Measurements from ENCODE around the gene PRR36.

Gene PRR36

DNA sequence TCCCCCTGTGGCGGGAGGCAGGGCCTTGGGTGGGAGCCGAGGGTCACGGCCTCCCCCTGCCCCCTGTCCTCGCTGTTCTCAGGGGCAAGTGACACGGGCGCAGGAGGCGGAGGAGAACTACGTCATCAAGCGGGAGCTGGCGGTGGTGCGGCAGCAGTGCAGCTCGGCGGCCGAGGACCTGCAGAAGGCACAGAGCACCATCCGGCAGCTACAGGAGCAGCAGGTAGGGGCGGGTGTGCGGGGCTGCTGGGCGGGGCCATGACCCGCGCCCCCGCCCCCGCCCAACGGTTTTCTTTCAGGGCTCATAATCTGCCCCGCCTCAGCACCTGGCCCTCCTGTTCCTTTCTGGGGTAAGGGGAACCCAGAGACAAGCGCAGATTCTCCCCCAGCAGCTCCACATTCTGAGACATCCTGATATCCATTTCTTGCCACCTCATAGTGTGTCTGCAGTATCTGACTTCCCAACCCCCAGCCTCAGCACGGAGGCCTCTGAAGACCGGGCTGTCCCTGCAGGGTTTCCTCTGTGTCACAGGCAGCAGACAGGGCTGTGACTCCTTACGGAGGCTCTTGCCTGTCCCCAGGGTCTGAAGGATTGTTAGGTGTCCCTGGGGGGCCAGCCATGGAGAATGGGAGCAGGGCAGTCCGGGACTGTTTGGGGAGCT, 15.9 kb downstream of the PRR36 start:
- DNase-seq, result no peak

DNA sequence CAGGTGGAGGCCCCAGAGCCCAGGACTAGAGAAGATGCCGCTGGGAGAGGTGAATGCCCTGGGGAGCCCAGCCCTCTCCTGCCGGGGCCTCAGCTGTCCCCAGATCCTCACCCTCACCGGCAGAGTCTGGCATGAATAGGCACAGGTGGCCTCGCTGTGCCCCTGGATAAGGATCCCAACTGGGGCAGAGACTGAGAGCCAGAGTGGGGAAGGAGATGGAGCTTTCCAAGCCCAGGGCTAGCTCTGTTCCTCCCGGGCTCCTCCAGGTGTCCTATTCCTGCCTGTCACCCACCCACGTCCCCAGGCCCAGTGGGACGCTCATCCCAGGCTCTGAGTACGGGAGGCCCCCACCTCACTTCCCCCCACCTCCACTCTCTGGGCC, 16.5 kb downstream of the PRR36 start:
- no peak for DNase-seq

DNA sequence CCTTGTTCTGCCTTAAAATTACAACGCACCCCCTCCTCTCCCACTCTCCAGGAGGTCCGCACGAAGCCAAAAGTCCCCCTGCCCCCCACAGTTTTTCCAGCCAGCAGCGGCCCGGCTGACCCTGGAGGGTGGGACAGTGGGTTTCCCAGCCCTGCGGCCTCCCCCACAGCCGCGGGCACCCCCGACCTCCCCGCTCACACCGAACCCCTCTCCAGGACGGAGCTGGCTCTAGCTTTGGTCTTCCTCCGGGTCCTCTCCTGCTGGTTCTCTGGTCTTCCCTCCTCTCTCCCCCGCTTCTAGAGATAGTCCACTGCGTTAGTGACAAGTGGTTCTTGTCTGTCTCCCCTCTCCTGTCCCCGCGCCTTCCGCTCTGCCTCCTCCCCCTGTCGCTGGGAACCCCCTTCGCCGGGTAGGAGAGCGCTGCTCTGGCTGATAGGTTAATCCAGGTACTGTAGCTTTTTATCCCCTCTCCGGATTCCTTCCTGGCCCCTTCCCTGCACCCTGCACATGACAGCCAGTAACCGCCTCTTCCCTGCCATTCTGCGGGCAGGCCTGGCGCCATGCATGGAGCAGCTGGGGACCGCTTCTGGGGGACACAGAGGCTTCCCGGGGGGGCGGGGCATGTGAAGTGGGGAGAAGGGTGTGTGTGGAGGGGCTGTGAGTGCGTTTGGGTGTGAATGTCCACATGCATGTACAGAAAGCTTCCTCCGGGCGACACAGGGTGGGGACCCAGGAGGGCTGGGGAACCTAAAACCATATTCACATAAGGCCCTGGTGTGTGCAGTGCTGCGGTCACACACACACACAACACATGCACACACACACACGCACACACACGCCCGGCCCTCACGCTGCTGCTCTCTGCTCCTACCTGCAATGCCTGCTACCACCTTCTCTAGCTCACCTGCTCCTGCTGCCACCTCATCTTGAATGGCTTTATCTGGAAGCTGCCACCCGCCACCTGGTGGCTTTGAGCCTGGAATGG, 17.2 kb downstream of the PRR36 start:
- DNase-seq, result no peak

DNA sequence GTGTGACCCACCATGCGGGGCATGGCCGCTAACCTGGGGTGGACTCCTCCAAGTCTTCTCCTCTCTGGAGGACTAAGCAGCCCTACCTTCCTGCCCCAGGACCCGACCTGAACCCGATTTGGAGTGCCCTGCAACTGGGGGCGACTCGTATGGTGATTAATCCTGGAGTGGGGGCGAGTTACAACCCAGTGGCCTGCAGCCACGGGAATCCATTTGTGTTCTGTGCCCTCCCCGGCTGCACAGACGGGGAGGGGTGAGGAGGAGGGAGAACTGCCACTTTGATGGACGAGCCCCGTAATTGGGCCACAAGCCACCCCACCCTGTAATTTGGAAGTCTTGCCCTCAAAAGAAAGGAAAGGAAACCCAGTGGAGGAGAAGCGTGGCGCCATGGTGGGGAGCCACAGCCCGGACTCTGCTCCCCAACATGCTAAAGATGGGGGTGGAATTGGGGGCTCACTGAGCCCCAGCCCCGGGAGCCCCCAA, 18.0 kb downstream of the PRR36 start:
- no peak for DNase-seq

DNA sequence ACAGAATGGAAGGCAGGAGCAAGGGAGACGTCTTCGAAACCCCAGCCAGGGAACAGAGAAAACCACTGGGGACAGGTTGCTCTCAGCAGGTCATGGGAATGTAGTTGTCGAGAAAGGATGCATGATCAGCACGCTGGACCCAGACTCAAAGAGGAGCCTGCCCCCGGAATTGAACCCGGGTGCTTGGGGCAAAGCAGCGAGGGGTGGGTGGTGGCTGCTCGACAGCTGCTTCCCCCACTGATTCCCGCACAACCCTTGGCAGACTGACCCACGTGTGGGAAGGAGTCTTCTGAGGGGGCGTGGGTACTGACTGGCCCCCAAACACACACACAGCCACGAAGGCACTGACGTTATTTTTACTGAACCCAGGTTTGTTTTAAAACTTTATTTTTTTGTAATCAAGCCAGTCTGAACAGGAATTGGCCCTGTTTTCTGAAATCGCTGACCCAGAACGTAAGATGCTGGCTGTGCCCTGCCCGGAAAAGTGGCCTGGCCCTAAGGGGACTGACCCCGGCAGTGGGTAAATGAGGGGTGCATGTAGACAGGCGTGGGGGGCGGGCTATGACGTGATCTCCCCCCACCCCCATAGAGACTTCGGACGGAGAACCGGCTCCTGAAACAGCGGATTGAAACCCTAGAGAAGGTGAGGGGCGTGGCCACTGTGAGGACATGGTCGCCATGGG, 18.6 kb downstream of the PRR36 start:
- no peak for DNase-seq

DNA sequence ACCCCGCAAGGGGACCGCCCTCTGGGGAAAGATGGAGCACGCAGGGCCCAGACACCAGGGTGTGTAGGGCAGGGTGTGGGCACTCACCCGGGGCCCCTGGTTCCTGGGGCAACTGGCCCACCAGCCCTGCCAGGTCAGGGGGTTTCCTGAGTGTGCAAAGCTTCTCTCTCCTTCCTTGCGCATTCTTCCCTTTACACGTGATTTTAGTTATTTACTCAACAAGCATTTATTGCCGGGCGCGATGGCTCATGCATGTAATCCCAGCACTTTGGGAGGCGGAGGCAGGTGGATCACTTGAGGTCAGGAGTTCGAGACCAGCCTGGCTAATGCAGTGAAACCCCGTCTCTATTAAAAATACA, 20.4 kb downstream of the PRR36 start:
- DNase-seq, result no peak

DNA sequence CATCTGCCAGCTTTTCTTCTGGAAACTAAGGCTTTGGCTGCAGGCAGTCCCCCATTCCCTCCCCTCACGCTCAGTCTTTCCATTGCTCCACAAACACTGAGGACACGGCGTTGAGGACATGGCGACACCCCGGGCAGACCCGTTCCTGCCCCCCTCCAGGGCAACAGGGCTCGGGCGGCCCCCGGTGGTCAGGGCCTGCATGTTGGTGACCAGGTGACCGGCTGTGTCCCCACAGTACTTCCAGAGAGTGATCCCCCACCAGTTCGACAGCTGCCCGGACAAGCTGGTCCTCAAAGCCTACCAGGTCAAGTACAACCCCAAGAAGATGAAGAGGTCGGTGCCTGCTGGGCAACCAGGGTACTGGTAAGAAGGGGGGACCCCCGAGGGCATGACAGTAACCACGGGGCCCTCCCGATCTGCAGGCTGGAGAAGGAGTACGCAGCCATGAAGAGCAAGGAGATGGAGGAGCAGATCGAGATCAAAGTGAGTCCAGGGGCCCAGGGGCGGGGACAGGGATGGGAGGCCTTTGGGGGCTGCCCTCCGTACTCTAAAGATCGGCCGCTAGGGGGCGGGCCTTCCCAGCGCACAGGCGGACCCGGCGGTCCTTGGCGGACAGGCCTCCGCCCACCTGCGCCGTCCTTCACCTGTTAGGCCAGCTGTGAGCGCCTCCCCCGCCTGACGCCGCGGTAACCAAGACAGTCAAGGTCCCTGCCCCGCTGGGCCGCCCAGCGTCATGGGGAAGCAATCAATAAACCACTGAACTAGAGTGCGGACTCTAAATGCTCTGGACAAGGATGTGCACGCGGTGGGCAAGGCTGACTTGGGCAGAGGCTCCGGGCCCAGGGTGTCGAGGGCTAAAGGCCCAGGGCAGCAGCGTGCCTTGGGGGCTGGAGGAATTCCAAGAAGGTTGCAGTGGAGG, 21.1 kb downstream of the PRR36 start:
- peak; percentile 9 to 23 for DNase-seq

DNA sequence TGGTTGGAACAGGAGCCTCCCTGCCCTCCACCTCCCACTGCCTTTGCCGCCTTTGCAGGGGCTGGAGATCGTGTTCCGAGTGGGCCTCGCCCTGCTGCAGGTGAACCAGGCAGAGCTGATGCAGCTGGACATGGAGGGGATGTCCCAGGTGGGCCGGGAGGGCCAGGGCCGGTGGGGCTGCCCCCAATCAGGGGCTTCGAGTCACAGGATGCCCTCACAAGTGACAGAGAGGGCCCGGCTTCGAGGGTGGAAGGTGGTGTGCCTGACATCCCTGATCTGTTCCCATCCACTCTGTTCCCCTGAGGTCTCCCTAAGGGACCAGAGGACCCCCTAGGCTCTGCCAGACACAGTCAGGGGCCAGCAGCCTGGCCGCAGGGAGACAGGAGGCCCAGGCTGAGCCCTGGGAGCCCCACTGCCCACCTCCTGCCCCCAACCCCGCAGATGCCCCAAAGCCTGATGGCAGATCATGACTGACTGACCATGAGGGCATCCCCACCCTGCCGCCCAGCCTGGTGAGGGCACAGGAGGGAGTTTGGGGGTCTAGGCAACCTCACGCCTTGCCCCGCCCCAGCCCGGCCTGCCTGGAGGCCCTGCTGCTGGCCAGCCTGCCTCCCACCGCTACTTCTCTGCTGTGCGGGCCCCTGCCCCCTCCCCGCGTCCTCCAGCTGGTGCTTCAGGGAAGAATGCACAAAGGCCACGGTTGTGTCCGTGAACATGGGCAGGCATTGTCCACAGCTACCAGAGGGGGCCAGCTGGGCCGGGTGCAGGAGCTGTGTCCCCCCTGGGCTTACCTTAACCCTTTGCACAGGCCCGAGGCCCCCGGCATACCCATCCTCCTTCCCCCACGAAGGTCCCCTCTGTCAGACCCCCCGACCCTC, 22.3 kb downstream of the PRR36 start:
- no peak for DNase-seq

DNA sequence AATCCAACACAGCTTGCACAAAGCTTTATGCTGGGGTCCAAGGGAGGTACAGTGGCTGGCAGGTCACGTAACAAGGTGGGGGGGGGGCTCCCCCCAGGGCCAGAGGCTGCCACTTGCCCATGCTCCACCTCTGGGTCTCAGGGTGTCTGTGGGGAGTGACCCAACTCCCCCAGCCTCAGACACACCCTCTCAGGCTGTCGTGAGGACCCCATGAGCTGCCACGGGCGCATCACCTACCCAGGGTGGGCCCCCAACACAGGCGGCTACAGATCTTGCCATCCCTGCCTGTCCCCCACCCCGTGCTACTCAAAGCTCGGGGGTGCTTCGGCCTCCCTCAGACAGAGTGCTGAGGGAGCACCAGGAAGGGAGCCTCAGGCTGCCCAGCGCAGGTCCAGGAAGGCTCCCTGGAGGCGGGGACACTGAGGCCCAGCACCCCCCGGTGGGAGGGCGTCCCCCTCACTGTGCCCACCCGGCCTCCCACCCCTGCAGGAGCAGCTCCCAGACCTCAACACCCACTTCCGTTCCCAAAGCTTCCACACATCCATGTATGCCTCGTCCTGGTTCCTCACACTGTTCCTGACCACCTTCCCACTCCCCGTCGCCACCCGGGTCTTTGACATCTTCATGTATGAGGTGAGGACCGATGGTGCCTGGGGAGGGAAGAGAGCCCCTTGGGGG, 23.1 kb downstream of the PRR36 start:
- no peak for DNase-seq

DNA sequence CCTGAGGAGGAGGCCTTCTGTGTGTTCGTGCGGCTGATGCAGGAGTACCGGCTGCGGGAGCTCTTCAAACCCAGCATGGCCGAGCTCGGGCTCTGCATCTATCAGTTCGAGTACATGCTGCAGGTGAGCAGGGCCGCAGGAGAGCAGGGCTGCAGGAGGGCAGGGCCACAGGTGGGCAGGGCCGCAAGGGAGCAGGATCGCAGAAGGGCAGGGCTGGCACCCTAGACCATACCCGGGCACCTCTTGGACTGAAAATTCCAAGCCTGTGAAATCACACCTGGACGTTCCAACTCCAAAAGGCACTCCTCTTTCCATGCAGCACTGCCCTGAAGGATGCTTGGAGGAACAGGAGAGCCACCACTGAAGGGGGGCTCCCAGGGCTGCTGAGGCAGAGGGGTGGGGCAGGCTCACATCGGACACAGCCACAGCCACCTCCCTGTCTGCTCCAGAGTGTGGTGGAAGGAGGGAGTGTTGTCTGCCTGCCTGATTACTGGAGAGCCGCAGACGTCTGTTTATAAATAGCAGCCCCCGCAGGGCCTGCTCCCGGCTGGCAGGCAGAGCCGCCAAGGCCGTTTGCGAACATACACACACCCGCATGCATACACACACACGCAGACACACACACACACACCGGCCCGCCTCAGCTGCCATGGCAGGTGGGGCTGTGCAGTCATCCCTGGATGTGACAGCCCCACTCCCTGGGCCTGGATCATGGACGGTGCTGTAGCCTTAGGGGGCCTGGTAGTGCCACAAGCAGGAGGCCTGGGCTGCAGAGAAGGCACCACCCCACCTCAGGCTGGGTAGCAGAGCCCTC, 24.0 kb downstream of the PRR36 start:
- no peak for DNase-seq

DNA sequence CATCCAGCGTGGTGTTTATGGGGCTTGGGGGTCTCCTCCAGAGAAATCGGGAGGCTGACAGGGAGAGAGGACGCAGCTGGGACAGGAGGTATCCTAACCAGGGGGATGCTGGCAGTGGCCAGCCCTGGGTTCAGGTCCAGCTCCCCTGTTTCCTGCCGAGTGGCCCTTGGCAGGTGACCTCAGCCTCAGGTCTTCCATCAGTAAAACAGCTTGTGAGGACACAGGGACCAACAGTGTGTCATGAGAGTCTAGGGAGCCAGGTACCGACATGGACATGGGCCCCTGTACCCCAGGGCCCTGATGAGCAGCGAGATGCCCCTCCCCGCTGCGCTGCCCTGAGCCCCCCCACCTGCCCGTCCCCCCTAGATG, 24.6 kb downstream of the PRR36 start:
- no peak for DNase-seq

DNA sequence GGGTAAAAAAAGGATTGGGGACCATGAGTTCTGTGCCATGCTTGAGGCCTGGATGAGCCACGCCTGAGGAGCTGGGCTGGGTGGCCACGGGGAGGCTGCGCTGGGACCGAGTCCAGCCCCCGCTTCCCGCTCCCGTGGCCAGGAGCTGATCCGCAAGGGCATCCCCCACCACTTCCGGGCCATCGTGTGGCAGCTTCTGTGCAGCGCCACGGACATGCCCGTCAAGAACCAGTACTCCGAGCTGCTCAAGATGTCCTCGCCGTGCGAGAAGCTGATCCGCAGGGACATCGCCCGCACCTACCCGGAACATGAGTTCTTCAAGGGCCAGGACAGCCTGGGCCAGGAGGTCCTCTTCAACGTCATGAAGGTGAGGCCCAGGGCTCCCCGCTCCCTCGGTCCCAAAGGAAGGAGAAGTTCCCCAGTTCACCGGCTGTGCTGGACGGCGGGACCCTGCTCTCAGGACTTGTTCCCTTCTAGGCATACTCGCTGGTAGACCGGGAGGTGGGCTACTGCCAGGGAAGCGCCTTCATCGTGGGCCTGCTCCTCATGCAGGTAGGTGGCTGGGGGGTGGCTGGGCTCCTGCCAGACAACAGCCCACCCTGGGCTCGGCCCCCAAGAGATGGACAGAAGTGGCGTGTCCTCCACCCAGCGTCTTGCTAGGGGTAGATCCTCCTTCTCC, 25.3 kb downstream of the PRR36 start:
- no peak for DNase-seq

DNA sequence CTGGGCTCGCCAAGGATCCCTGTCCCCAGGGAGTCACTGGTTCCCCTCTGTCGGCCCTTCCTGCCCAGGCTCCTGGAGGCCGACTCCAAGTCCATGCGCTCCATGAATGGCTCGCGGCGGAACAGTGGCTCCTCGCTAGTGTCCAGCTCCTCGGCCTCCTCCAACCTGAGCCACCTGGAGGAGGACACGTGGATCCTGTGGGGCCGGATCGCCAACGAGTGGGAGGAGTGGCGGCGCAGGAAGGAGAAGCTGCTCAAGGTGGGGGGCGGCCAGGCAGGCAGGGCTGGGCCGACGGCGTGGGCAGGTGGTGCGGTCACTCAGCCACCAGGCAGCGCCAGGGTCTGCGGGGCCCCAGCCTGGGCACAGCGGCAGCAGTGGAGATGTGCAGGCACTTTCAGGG, 26.5 kb downstream of the PRR36 start:
- DNase-seq, result no peak

DNA sequence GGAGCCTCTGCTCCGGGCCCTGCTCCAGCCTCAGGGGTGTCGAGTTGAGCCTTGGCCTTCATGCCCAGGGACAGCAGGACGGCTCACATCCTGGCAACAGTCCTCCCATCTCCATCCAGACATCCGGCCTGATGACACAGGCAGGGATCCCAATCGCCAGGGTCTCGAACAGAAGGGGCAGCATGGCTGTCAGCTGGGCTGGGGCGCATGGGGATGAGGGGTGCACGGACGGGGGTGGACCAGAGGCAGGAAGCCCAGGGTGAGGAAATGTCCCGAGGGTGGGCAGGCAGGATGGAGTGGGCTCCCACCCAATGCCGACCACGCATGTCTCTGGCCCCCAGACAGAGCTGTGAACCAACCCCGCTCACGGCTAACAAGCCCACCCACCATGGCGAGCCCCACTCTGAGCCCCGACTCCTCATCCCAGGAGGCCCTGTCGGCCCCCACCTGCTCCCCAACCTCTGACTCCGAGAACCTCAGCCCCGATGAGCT, 28.0 kb downstream of the PRR36 start:
- no peak for DNase-seq

DNA sequence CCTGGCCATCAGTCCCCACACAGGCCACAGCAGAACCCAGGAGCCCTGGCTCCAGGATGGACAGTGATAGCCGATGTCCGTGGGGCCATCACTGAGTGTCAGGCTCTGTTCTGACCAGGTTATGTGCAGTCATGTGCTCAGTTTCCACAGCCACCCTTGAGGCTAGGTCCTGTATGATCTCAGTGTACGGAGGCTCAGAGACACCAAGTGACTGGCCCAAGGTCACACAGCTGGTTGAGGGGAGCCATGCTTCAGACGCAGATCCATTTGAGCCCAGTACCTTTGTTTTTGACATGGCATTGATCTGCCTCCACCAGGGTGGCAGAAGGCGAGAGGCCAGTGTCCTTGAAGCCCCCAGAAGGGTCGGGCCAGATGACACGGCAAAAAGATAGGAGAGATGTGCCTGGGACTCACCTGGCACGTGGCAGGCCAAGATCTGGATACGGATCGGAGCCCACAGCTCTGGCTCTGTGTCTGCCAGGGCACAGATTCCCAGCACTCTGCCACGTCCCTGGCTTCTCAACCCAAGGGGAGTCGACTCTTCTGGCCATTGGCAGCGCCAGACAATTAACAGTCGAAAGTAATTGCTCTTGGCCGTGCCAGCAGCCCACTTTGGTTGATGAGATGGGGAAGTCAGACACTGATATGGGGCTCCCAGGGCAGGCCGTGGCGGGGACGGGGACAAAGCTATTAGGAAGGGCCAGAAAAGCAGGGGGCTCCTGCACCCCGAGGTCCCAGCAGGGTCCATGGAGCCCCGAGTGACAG, 28.6 kb downstream of the PRR36 start:
- DNase-seq, result no peak

DNA sequence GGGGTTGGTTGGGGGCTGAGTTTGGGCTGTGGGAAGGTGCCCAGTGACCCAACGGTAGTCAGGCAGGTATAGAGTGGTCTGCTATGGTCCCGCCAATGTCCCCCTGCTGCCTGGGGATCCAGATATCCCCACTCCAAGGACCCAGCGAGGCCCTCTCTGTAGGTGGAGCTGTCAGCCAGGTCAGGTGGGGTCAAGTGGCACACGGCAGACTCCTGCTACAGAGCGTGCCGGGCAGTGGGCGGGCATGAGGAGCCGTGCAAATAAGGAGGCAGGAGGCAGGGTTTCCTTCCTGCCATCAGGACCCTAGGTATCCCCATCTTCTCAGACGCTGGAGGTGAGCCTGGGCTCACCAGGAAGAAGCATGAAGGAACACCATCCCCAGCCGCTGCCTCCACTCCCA, 29.2 kb downstream of the PRR36 start:
- no peak for DNase-seq

DNA sequence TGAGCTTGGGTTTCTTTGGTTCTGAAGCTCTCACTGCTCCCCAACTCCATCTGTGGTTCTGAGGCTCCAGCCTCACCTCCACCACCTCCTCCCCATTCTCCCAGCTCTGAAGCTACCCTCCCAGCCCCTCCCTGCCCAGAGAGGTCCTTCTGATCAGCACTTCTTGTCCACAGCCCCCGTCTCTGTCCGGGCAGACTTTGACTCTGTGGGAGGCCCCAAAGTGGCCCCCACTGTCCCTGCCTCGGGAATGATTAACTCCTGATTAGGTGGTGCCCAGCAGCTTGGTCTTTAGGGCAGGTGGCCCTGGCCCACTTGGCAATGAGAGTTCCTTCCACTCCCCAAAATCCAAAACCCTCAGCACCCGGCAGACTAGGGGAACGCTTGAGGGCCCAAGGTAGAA, 29.8 kb downstream of the PRR36 start:
- no peak for DNase-seq

DNA sequence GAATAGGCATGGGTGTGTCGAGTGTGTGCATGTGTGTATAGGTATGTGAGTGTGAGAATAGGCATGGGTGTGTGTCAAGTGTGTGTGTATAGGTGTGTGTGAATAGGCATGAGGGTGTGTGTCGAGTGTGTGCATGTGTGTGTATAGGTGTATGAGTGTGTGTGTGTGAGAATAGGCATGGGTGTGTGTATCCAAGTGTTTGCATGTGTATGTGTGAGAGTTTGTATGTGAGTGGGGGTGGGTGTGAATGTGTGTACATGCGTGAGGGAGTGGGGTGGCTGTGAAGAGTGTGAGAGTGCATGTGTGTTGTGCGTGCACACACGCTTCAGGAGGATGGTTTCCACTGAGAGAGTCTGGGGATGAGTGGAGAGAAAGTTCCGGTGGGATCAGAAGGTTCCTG, 30.7 kb downstream of the PRR36 start:
- DNase-seq, result no peak

Measured in AML-193 (cell line).